Measurements from ENCODE around the gene NELFE.
"Not testable (repeated sequence)": the region's sequence is repeated elsewhere in the genome, so short reads cannot be mapped to it uniquely, and the experiment has no call there.

Gene NELFE

GRCh38 chr6:31911826-31912585 lies 46.8 kb downstream of the NELFE start:
- no peak for DNase-seq

- DNase-seq = not testable (repeated sequence)
Measured at GRCh38 chr6:31909298-31909697, 49.5 kb downstream of the NELFE start.

GRCh38 chr6:31908791-31909190 lies 50.0 kb downstream of the NELFE start:
- DNase-seq = no peak

GRCh38 chr6:31908255-31908654 lies 50.5 kb downstream of the NELFE start:
- not testable (repeated sequence) for DNase-seq

- no peak for DNase-seq
Measured at GRCh38 chr6:31907158-31907813, 51.5 kb downstream of the NELFE start.

GRCh38 chr6:31906727-31907126 lies 52.0 kb downstream of the NELFE start:
- DNase-seq = not testable (repeated sequence)

GRCh38 chr6:31906122-31906521 lies 52.6 kb downstream of the NELFE start:
- no peak for DNase-seq

GRCh38 chr6:31905041-31905440 lies 53.7 kb downstream of the NELFE start:
- DNase-seq = no peak

GRCh38 chr6:31903957-31904356 lies 54.8 kb downstream of the NELFE start:
- no peak for DNase-seq
